CD4-positive, alpha-beta T cell treated with Interleukin-6 for 4 hours (primary cell): Measurements from ENCODE around the gene AP3B1.
"Not testable (repeated sequence)": the region's sequence is repeated elsewhere in the genome, so short reads cannot be mapped to it uniquely, and the experiment has no call there.

Experiments used
- DNase-seq: peaks from one replicate; pipeline ENCODE4 v3.0.0-alpha.2; 2020; ENCODE audit warnings: mixed read lengths

AP3B1 gene

GRCh38 chr5:78132507-78132906 is 162.0 kb downstream of the AP3B1 start:
- no peak for DNase-seq

GRCh38 chr5:78129597-78129996 is 164.9 kb downstream of the AP3B1 start:
- DNase-seq, result no peak

- DNase-seq, result no peak
Measured at GRCh38 chr5:78127875-78128274, 166.6 kb downstream of the AP3B1 start.

GRCh38 chr5:78126536-78126935 is 168.0 kb downstream of the AP3B1 start:
- DNase-seq, result no peak

- DNase-seq, result no peak
Measured at GRCh38 chr5:78116167-78116566, 178.3 kb downstream of the AP3B1 start.

- no peak for DNase-seq
Measured at GRCh38 chr5:78113689-78114264, 180.7 kb downstream of the AP3B1 start.

GRCh38 chr5:78112931-78113330 is 181.6 kb downstream of the AP3B1 start:
- DNase-seq, result no peak

GRCh38 chr5:78109891-78110324 is 184.6 kb downstream of the AP3B1 start:
- DNase-seq, result no peak

GRCh38 chr5:78108564-78108963 is 185.9 kb downstream of the AP3B1 start:
- no peak for DNase-seq

GRCh38 chr5:78103232-78103918 is 191.1 kb downstream of the AP3B1 start:
- DNase-seq, result no peak

GRCh38 chr5:78102500-78102899 is 192.0 kb downstream of the AP3B1 start:
- DNase-seq, result no peak

GRCh38 chr5:78095125-78095524 is 199.4 kb downstream of the AP3B1 start:
- no peak for DNase-seq

- no peak for DNase-seq
Measured at GRCh38 chr5:78090002-78090401, 204.5 kb downstream of the AP3B1 start.

GRCh38 chr5:78078858-78079257 is 215.6 kb downstream of the AP3B1 start:
- no peak for DNase-seq

- DNase-seq, result no peak
Measured at GRCh38 chr5:78077369-78078068, 217.0 kb downstream of the AP3B1 start.

- DNase-seq, result no peak
Measured at GRCh38 chr5:78076351-78076750, 218.1 kb downstream of the AP3B1 start.

- DNase-seq, result no peak
Measured at GRCh38 chr5:78075301-78075700, 219.2 kb downstream of the AP3B1 start.

- DNase-seq, result not testable (repeated sequence)
Measured at GRCh38 chr5:78070691-78071090, 223.8 kb downstream of the AP3B1 start.

GRCh38 chr5:78067581-78067980 is 226.9 kb downstream of the AP3B1 start:
- not testable (repeated sequence) for DNase-seq

- not testable (repeated sequence) for DNase-seq
Measured at GRCh38 chr5:78066722-78067121, 227.8 kb downstream of the AP3B1 start.

GRCh38 chr5:78065663-78066062 is 228.8 kb downstream of the AP3B1 start:
- DNase-seq, result no peak

GRCh38 chr5:78064941-78065472 is 229.5 kb downstream of the AP3B1 start:
- DNase-seq, result no peak

- DNase-seq, result no peak
Measured at GRCh38 chr5:78063495-78063894, 231.0 kb downstream of the AP3B1 start.

- DNase-seq, result no peak
Measured at GRCh38 chr5:78062645-78063044, 231.9 kb downstream of the AP3B1 start.
